Medulla oblongata (tissue), 1 donor: ENCODE data around the gene ONECUT3.

Experiments
- DNase-seq: peaks from one replicate; pipeline ENCODE4 v3.0.0-alpha.2; 2015; ENCODE audit errors: extremely low spot score

The ONECUT3 gene

DNA sequence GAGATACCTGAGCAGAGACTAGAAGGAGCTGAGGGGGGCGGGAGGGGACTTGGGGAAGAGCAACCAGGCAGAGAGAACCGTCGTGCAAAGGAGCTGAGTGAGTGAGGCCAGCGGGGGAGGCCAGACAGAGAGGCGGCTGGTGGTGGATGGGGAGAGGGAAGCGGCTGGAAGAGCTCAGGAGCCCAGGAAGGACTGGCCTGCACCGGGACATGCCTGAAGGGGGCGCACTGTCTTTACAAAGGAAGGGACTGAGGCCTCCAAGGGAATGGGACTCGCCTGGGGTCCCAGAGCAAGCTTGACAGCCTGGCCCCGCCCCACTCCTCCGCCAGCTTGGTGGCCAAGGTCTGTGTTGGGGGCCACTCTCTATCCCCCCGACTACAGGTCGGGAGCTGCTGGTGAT lies 14.9 kb downstream of the ONECUT3 start:
- no peak for DNase-seq

DNA sequence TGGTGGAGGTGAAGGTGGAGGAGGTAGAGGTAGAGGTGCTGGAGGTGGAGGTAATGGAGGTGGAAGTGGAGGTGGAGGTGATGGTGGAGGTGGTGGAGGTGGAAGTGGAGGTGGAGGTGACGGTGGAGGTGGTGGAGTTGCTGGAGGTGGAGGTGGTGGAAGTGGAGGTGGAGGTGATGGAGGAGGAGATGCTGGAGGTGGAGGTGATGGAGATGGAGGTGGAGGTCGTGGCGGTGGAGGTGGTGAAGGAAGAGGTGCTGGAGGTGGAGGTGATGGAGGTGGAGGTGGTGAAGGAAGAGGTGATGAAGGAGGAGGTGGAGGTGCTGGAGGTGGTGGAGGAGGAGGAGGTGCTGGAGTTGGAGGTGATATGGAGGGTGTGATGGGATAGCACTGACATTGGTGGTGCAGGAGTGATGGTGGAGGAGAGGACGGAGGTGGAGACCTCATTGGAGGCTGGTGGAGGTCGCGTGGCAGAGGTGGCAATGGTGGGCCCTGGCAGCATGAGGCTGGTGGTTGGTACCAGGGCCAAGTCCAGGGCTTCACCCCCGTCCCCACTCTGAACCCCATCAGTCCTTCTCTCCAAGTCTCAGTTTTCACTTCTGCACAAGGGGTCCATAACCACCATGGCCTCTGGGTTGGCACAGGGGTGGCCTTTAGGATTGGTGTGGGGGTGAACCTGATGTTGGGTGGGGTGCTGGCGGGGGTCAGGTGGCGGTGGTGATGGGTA lies 15.8 kb downstream of the ONECUT3 start:
- DNase-seq: no peak

DNA sequence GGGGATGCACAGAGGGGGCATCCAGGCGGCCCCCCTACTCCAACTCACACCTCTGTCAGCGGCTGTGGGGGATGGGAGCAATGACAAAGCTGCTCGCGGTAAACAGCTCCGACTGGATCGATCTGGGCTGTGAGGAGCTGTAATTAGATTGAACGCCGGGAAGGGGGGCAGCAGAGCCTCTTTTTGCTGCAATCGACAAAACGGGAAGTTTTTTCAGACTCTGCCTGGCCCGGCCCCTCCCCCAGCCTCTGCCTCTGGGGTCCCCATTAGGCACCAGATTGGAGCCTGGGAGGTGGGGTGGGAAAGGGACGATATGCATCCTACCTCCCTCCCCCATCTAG lies 16.3 kb downstream of the ONECUT3 start:
- DNase-seq: no peak

DNA sequence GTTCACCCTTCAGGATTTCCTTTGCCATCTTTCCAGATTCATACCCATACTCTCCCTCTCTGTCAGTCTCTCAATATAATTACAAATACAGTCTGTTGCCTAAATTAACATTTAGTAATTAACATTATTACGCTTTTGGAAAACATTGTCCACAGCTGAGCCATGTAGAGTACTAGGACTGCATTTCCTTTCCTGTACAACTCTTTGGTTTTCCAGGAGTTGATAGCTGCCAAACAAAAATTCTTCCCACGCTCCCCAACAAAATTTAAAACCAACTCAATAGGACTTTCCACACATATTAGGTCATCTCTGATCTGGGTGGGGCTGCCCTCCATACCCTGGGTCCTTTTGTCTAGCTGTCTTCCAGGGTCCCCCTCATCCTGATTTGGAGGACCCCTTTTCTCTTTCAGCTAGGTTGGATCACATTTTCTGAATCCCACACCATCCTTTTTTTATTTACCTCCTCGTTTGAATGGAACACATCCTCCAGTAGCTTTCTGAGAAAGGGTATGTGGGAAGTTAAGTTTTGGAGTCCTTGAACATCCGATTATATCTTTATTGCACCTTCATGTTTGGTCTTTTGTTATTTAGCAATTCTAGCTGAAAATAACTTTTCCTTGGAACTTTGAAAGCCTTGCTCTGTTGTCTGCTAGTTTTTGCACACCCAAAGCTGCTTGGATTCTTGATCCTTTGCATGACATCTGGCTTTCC lies 17.7 kb downstream of the ONECUT3 start:
- DNase-seq: no peak

DNA sequence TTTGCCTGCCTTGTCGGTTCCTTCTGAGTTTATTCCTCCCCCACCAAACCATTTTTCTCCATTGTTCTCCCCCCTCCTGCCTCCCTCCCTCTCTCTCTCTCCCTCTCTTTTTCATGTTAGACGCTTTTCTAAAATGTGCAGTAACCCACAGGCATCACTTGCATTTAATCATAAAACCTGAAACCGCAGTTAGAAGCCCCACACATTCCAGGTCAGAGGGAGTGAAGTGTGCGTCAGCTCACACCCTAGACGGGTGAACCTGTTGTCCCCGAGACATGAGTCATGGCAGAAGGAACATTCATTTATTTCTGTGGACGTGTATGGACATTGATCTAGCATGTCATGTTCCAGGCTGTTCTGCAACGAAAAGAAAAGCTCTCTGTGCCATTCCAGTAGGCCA lies 19.9 kb downstream of the ONECUT3 start:
- no peak for DNase-seq

DNA sequence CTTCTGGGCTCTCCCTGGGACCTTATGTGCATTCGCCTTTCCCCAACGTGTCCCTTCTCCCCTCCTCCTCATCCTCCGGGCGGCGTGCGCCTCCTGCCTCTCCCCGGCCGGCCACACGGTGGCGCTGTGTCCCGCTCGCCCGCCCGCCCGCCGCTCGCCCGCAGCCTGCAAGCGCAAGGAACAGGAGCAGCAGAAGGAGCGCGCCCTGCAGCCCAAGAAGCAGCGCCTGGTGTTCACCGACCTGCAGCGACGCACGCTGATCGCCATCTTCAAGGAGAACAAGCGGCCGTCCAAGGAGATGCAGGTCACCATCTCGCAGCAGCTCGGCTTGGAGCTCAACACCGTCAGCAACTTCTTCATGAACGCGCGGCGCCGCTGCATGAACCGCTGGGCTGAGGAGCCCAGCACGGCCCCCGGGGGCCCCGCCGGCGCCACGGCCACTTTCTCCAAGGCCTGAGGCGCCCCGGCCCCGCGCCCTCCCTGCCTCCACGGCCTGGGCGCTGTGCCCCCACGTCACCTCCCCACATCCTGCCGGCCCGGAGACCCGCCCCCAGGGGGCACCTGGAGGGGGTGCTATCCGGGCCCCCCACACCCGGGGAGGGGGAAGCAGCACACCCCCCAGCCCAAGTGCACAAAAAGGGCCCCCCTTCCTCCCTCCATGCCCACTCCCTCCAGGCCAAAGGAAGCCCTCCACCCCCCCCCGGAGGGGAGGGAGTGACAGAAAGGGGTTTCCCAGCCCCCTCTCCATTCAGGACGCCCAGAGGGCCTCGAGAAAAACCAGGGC lies 21.9 kb downstream of the ONECUT3 start:
- no peak for DNase-seq

DNA sequence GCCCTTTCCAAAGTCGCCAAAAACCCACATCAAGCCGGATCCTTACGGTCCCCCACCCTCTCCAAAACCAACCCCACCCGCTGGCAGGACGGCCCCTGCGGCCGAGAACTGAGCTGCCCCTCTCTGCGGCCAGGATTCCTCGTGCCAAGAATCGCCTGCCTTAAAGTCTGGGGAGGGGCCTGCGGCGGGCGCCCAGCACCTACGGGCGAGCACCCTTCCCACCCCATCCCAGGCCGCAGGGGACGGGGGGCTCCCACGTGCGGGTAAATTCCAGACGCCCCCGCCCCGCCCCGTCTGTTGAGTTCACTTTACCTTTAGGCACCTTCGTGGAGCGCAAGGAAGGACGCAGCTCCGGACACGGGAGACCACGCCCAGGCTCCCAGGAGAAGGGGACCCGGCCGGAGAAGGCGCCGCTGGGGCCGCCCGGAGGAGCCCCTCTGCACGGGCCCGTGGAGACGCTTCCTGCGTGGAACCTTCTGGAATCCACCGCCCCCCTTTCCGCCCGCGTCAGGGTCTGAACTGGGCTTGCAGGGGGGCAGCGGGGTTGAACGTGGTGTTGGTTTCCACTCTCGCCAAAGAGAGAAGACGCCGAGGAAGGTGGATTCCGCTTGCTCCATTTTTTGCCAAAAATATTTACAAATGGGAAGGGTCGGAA lies 22.8 kb downstream of the ONECUT3 start:
- no peak for DNase-seq

DNA sequence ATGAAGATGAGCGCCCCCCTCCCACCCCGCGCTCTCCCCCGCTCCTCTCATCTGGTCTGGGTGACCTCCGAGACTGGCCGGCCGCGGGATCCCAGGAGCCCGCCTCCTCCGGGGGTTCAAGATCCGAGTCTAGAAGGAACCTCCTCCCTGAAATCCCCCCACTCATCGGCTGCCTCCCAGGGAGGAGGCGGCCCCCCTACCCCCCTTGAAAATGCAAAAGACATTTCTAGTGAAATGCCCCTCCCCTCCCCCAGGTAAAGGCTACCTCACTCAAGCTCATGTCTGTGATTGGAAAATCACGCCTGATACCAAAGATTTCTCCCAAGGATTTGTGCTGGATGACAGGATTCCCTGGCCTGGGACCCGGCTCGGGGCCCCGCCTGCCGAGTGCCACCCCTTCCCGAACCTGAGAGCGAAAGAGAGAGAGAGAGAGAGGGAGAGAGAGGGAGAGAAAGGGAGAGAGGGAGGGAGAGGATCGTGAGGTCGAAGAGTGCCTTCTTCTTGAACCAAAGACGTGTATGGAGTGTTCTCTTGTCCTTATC lies 23.4 kb downstream of the ONECUT3 start:
- DNase-seq: no peak

DNA sequence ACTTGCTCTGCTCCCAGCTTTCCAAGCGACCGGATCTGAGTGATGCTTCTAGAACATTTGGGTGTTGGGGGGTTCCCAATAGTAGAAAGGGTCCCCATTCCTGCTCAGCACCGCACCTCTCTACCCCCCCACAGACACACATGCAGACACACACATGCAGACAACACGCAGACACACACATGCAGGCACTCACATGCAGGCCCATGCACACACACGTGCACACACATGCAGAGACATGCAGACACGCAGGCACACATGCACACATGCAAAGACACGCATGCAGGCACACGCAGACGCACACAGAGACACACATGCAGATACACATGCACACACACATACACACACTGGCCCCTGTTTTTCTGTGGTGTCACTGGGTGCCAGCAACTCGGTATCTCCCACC lies 23.8 kb downstream of the ONECUT3 start:
- no peak for DNase-seq

DNA sequence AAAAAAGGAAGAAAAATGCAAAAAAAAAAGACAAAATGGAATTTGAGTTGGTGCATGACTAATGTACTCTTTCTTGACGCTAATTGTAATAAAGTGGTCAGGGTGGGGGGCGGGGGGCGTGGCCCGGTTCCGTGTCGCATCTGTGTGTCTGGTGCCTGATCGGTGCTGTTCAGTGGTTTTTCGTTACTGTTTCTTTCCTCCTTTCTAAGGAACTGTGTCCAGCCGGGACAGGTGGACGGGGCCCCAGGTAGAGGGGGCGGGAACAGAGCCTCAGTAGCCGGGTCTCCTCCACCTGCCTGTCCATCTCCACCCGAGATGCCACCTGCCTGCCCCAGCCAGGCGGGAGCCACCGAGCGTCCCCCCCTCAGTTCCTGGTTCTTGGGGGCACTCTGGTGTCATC lies 26.3 kb downstream of the ONECUT3 start:
- DNase-seq: no peak

DNA sequence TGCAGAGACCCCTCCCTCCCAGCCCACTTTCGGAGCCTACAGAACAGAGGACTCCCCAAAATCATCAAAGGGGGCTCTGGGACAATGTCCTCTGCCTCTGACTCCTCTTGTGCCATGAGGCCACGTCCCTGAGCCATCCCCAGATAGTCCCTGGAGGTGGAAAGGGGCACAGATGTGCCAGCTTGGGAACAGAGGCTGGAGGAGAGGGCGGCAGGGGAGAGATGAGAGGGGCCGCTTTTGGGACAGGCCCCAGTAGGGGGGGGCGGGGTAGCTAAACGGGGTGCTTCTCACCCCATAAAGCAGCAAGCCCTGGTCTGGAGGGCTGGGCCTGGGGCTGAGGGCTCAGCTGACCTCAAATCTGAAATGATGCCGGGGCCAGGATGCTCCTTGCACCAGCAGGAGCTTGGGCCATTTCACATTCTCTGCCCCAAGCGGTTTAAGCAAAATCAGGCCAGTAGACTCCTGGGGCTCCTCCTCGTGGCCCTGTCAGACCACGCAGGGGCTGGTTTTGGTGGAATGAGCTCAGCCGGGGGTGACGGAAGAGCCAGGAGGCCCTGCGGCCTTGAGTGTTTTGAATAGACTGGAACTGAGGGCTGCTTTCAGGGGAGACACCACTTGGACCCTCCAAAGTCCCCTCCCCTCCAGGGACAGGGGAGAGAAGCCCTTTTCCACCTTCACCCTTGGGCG lies 27.1 kb downstream of the ONECUT3 start:
- DNase-seq: no peak

DNA sequence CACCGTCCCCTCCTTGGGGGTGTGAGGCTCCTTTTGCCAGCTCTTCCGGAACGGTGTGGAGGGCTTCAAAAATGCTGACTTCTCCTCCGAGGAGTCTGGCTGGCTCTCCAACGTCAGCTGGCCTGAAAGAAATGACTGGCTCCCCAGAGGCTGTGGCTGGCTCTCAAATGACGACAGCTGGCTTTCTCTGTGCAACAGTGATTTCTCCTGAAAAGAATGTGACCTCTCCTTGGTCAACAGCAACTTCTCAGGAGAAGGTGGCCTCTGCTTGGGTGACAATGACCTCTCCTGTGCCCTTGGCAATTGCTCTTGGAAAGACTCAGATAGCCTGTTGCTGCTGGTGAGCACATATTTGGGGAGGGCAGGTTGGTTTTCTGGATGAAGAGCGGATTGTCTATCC lies 29.2 kb downstream of the ONECUT3 start:
- no peak for DNase-seq

DNA sequence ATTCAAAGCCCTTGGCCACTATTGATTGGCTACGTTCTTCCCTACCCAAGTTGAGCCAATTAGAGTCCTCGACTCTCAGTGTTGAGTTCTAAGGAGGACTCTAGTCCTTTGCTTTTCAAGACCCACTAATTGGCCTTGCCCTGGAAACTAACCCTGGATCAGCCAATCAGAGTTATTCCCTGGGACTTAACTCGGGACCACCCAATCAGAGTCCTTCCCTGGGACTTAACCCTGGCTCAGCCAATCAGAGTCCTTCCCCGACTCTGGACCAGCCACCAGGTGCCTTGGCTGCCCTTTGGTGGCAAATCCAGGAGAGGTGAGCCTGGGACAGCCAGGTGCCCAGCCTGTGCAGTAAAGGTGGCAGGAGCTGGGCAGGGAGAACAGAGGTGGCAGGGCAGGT lies 30.0 kb downstream of the ONECUT3 start:
- DNase-seq: no peak

DNA sequence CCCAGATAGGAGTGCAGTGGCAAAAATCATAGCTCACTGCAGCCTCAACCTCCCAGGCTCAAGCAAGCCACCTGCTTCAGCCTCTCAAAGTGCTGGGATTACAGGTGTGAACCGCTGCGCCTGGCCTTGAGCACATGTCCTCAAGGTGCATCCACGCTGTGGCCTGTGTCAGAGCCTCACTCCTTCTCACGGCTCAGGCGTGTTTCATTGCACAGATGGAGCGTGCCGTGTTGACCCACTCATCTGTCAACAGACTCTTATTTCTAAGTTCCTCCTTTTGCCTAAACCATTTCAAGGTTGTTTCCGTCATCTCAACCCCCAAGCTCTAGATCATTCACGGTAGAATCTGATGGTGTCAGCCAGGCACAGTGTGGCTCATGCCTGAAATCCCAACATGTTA lies 30.6 kb downstream of the ONECUT3 start:
- DNase-seq: no peak

DNA sequence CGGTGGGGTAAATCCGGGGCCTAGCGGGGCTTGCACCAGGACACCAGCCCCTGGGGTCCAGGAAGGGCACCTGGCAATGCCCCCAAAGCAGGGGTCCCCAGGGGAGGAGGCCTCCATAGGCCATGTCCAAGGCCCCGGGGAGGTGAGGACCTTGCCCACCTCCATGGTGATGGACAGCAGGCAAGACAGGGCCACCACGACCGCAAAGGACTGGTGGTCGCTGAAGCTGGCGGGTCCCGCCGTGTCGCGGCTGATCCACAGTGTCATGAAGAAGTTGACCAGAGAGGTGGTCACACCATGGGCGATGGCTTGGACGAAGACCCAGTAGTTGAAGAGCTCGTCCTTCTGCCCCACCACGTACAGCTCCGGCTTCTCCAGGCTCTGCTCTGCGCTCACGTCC lies 32.0 kb downstream of the ONECUT3 start:
- no peak for DNase-seq

DNA sequence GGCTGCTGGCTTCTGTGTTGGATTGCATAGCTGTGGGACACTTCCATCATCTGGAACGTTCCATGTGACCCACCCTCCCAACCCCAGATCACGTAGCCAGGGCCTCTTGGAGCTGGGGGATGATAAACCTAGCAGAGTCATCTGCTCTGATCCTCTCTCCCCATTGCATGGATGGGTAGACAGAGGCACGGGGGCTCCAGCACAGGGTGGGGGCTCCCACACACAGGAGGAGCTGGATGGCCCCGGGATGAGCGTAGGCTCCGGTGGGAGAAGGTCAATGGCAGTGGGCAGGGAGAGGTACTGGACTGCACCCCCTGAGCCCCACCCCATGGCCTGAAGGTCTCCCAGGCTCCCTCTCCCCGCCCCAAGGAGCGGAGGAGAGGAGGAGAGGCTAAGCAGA lies 33.4 kb downstream of the ONECUT3 start:
- DNase-seq: no peak

DNA sequence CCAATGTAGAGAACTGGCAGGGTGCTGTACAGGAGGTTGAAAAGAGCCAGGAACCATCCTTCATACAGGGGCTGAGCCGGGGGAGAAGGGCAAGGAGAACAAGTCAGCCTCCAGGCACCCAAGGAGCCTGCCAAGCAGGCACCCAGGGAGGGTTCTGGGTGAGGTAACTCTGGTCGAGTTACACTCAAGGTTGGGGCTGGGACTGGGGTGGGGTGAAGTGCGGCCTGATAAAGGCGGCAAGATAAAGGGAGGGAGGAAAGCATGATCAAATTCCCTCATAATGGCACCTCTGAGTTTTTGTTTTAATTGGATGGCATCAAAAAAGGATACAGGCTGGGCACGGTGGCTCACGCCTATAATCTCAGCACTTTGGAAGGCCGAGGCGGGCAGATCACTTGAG lies 33.8 kb downstream of the ONECUT3 start:
- DNase-seq: no peak

DNA sequence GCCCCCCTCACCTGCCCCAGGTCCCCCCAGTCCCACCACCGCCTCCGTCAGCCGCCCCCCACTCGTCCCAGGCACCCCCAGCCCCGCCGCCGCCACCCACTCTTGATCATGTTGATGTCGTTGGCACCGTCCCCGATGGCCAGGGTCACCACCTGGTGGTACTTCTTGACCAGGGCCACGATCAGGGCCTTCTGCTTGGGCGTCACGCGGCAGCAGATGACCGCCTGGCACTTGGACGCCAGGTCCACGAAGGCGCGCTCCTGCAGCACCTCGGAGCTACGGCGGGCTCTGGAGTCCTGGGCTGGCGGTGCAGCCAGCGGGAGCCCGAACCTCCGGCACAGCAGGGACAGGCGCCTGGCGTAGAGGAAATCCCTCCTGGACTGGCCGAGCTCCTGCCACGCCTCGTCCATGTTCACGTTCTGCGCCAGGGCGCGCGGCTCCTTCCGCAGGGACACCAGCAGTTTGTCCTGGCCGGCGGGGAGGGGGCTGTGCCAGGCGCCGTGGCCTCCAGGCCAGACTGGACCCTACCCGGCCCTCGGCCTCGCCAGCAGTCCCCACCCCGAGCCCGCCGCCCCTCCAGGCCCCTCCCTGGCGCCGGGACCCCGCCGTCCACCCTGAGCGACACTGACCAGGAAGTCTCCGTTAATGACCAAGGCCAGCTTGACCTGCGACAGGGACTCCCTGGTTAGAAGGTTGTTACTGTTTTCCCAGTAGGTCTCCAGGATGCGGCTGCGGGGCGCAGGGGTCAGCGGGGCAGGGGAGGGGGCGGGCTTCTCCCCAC lies 36.1 kb downstream of the ONECUT3 start:
- DNase-seq: no peak

DNA sequence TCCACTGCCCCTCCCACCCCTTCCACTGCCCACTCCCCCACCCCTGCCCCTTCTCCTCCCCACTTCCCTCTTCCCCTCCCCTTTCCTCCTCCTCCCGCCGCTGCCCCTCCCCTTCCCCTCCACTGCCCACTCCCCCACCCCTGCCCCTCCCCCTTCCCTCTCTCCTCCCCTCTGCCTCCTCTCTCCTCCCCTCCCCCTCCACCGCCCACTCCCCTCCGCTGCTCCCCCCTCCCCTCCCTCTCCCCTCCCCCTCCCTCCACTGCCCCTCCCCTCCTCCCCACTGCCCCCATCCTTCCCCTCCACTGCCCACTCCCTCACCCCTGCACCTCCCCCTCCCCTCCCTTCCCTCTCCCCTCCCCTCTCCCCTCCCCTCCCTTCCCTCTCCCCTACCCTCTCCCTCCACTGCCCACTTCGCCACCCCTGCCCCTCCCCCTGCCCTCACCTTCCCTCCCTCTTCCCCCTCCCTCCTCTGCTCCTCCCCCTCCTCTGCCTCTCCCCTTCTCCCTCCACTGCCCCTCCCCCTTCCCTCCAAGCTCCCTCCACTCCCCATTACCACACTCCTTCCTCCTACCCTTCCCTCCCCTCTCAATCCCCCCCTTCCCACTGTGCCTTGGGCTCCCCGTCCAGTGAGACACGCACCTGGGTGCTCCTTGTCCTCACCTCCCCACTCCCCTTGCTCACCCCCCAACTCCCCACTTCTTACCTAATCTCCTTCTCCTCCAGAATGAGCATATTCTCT lies 36.9 kb downstream of the ONECUT3 start:
- no peak for DNase-seq

DNA sequence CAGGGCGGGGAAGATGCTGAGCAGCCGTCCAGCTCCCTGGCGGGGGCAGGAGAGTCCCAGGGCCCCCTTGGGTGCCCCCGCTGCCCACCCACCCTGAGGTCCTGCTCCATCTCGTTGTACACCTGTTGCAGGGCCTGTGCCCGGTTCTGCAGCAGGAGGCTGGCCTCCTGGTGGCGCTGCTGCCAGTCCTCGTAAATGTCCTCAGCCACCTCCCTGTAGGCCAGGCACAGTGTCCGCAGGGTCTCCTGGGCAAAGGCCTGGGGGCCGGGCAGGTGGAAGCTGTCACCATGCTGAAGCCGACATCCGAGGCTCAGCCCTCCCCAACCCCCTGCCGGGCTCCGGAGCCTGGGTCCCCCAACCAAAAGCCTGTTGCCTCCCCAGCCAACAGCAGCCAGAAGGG lies 38.6 kb downstream of the ONECUT3 start:
- no peak for DNase-seq
